NCI-H526 (cell line): ENCODE results near the gene IQGAP3.

Experiments
- DNase-seq, 2 experiments: peaks; one replicate each; lab custom pipeline; 2025; lab: John Stamatoyannopoulos, UW

The IQGAP3 gene

DNA sequence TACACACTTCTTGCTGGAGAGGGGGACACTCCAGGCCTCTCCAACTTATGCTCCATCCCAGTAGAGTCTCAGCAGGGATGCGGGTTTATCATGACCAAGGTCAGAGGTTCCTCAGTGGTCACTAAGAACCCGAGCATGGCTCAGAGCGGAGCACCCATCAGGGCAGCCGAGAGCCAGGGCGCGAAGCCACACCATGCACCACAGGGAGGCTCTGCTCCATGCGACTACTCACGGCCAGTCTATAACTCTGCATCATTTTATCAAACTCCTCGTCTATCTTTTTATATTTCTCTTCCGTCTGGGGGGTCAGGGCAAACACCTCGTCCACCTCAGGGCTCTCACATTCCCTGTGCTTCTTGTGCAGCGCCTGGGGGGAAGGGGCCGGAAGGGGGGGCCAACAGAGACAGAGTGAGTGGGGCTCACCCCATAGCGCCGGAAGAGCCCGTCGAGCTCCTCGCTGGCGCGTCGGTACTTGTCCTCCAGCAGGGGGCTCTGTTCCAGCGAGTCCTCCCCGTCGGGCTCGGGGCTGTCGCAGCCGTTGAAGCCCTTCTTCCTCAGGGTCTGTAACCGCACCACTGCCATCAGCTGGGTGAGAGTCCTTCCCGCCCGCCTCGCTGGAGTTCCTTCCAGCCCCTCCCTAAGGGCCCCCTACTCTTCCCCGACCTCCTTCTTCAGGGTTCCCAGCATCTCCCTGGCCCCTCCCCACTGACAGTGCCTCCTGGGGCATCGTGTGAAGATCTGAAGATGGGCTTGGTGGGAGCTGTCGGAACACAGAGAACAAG lies 91.8 kb downstream of the IQGAP3 start:
- DNase-seq: peak; percentile 22 to 96

DNA sequence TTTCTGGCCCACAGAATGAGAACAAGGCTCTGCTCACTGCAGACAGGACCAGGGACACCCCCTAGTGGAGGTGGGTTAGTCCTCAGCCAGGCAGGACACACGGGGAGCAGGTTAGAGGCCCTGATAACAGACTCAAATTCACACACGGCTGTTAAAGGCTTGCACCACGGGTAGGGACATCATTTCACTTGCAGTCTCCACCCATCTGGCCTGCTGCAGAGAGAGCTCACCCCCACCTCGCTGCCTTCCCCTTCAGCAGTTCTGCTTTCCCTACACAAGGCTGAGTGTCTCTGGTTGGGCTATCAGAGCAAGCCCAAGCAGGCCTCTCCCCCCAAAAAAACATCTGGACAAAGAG lies 92.4 kb downstream of the IQGAP3 start:
- DNase-seq: no peak

DNA sequence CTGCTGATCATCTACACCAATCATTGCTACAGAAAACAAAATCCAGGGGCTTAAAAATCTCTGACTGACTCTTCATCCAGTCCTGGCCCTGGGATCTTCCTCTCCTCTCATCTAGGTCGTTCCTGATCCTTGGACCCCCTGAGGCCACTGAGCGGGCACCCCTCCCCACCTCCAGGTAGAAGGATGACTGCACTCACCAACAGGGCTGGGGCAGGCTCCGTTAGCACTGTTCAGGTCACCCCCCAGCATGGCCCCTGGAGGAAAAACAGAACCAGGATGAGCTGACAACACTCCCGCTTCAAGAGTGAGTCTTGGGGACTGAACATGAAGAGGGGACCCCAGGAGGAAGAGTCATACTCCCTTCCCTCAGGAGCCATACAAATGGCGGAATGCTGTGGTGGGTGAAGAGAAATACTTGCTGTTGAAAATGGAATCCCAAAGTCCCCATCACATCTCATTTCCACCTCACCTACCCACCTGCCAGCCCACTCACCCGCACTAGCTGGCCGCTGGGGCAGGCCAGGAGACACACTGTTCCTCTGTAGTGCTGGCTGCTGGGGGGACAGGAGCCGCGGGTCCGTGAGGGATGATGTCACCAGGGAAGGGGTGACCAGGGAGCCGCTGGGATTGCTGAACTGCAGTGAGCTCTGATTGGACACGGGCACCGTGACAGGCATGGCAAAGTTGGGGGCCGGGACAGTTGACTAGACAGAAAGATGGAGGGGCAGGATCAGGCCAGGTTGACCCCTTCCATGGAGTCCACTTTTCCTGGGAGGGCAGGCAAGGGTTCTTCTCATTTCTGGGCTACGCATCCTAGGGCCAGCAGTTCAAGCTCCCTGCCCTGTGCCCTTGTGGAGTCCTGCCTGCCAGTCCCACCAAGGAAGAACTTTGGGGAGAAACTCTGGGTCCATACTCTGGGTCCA lies 93.0 kb downstream of the IQGAP3 start:
- no peak for DNase-seq

DNA sequence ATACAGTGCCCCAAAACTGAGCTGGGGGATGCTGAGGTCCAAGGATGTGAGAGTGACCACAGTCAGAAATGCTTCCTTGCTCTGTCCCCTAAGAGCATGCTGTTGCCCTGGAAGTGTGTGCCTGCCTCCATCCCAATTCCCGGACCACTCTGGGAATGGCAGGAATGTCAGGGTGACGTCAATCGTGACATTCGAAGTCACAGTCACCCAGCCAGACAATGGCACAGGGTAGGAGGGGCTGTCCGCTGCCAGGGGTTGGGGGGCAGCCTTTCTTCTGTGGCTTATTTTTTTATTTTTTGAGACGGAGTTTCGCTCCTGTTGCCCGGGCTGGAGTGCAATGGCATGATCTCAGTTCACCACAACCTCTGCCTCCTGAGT lies 94.1 kb downstream of the IQGAP3 start:
- DNase-seq: no peak

- DNase-seq: no peak
These were observed 94.7 kb downstream of the IQGAP3 start for GRCh38 chr1:156477526-156478249.

- DNase-seq: no peak
These were observed 95.7 kb downstream of the IQGAP3 start for GRCh38 chr1:156476501-156477298.

GRCh38 chr1:156475568-156476500 lies 96.5 kb downstream of the IQGAP3 start:
- no peak for DNase-seq
